ENCODE data around the gene SYTL1.

DNA sequence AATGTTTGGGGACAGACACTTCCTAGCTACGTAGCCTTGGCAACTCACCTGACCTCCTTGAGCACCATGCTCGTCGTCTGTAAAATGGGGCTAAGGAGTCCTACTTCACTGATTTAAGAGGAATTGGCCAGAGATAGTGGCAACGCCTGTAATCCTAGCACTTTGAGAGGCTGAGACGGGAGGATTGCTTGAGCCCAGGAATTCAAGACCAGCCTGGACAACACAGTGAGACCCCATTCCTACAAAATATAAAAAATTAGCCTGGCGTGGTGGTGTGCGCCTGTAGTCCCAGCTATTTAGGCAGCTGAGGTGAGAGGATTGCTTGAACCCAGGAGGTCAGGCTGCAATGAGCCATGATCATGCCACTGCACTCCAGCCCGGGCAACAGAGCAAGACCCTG is 4.5 kb downstream of the SYTL1 start:
- TF ChIP-seq, protein P1, sequence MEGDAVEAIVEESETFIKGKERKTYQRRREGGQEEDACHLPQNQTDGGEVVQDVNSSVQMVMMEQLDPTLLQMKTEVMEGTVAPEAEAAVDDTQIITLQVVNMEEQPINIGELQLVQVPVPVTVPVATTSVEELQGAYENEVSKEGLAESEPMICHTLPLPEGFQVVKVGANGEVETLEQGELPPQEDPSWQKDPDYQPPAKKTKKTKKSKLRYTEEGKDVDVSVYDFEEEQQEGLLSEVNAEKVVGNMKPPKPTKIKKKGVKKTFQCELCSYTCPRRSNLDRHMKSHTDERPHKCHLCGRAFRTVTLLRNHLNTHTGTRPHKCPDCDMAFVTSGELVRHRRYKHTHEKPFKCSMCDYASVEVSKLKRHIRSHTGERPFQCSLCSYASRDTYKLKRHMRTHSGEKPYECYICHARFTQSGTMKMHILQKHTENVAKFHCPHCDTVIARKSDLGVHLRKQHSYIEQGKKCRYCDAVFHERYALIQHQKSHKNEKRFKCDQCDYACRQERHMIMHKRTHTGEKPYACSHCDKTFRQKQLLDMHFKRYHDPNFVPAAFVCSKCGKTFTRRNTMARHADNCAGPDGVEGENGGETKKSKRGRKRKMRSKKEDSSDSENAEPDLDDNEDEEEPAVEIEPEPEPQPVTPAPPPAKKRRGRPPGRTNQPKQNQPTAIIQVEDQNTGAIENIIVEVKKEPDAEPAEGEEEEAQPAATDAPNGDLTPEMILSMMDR (IDR thresholded peaks at IDR 0.05): no peak
- TF ChIP-seq POLR2A (IDR thresholded peaks at IDR 0.05) (no peak), EP300 (IDR thresholded peaks at IDR 0.05) (no peak)

Data from ovary (tissue), 3 donors.